ENCODE measurements around the gene ATF3.
"Not testable (repeated sequence)": the region's sequence is repeated elsewhere in the genome, so short reads cannot be mapped to it uniquely, and the experiment has no call there.

Gene ATF3

DNA sequence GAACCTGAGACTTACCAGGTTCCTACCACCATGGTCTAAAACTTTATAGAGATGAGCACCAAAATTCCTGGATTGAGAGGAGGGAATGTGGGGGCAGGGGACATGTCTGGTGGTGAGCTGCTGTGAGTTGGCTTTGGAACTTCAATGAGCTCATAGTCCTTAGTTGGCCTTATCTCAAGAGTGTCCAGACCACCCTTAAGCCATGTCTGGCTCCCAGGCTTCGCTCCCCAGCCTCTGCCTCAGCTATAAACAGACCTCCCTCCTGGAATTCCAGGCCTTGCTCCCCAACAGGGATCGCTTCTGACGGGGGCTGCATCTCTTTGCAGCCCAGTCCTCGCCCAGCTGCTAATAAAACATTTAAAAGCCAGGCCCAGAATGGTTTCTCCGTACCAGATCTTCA is 19.5 kb downstream of the ATF3 start:
- DNase-seq (ENCODE audit: low read depth) = no peak

DNA sequence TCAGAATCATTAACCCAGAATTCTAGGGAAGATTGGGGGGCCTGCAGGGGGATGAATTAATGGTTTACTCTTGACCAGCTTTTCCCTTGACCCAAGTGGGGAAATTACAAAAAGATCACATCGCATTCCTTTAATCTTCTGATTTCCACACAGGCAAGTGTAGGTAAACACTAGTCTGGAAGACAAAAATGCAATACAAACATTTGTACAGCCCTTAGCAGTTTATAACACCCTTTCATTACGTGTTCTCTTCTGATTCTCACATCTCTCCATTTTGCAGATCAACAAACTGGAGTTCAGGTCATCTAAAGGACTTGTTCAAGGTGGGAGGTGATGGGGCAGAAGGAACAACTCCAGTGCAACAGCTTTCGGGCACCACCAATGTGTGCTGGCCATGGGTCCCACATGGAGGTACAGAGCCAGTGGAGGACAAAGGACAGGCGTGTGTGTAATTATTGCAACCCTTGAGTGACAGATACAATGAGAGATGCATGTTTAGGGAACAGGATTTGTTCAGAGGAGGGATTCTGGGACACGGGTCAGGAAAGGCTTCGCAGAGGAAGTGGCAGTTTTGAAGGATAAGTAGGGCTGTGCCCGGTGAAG is 20.4 kb downstream of the ATF3 start:
- no peak for DNase-seq (ENCODE audit: low read depth)

DNA sequence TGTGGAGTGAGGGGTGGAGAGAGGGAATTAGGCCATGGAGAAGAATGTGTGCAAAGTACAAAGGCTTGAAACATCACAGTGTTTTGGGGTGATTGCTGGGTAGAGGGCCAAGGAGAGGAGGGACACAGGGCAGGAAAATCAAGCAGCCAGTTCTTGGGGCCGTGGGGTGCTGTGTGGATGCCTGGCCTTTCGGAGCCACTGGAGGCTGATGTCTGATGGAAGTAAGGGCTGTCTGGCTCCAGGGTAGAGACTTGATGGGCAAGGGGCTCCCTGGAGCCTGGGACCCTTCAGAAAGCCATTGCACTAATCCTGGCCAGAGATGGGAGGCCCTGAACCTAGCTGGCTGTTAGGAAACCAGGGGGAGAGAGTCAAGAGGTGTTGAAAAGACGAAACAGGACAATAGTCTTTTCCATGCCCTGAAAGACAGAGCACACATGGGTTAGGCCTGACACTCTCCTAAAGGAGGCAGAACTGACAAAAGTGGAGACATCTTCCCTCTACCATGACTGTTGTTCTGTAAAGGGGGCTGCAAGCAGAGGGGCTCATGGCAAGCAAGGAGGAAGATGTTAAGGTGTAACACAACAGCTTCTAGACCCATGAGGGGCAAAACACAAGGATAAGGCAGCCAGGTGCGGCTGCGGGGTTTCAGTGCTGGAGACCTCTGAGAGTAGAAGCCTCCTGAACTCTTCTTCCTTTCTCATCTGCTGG is 21.0 kb downstream of the ATF3 start:
- DNase-seq (ENCODE audit: low read depth) = no peak

DNA sequence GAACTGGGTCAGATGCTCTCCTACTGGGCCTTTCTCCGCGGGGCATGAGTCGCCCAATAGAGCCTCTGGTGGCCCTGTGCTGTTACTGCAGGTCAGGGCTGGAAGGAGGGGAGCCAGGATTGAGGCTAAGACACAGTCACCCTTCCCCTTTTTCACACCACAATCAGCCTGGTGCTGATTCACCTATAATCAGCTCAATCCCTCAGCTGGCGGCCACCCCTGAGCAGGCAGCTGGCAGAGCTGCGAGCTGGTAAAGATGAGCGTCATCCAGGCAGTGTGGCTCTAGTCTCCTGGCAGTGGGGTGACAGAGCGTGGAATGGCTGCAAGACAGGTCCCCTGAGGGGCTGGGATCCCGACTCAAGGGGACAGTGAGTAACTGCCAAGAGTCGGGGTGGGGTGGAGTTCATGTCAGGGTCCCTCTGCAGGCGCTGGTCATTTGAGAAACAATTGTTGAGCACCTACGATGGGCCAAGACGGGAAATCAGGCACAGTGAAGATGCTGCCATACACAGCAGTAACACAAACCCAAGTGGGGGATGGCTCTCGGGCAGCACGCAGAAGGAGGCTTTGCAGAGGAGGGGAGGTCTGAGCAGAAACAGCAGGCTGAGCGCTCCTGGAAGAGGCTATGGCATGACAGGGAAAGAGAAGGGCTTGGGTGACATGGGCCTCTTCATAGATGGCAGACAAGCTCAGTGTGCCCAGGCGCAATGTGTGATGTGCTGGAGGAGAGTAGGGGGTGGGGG is 21.8 kb downstream of the ATF3 start:
- DNase-seq (ENCODE audit: low read depth) = peak; percentile 37

DNA sequence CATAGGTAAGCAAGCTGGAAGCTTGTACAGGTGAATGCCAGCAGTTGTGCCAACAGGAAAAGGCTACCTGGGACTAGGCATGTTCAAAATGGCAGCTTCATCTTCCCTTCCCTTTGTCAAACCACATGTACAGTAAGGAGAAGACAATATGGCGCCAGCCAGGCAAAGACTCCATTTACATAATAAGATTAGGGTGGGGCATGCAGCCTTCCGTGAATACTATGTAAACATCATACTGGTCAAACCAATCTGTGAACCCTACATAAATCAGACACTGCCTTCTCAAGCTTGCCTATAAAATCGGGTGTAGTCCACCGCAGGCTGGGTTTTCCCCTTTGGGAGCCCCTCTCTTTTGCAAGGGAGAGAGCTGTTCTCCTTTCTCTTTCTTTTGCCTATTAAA is 24.6 kb downstream of the ATF3 start:
- DNase-seq (ENCODE audit: low read depth) = no peak

DNA sequence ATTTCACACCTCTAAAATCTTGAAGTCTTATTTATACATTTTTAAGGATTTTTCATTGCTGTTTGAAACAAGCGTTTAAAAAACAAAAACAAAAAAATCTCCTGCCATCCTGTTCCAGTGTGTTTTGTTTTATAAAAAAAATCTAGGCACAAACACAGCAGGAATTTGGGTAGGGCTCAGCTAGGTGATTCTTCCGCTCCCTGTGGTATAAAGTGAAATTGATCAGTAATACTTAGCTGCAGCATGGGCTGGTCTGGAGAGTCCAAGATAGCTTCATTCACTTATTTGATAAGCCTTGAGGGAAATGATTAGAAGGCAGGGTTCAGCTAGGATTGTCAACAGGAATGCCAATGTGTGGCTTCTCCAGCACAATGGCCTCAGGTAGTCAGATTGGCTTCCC is 25.7 kb downstream of the ATF3 start:
- DNase-seq (ENCODE audit: low read depth) = no peak

DNA sequence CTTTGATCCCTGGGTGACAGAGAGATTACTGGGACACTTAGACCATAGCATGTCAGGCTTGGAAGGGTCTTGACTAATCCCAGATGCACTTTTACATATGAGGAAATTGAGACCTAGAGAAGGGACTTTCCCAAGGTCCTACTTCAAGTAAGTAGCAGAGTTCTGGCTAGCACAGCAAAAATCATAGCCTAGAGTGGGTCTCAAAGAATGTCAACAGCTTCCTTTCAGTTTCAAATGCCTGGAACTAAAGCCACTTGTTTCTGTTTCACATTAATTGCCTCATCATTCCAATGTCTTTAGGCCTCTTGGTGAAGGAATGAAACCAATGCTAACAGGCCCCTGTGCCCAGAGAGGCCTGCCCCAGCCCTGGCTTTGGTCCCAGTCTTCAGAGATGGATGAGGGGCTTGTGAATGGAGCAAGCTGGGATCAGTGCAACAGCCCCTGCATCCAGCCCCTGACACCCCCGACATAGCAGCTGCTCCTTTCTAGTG is 26.6 kb downstream of the ATF3 start:
- no peak for DNase-seq (ENCODE audit: low read depth)

DNA sequence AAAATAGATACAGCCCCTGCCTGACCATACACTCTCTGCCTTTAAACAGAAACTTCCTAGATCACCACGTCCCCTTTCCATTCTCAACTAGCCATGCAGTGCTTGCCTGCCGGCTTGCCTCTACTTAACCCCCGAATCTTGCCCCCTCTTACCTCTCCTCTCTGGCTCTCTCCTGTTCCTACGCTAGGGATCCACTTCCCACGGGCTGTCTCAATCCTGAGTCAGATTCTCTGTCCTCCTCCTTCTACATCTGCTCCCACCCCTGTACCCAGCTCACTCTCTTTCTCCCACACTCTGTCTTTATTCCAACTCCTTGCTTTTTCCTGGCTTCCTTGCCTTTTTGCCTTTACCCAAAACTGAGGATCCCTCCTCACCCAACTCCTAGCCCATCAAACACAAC is 29.3 kb downstream of the ATF3 start:
- DNase-seq (ENCODE audit: low read depth) = no peak

DNA sequence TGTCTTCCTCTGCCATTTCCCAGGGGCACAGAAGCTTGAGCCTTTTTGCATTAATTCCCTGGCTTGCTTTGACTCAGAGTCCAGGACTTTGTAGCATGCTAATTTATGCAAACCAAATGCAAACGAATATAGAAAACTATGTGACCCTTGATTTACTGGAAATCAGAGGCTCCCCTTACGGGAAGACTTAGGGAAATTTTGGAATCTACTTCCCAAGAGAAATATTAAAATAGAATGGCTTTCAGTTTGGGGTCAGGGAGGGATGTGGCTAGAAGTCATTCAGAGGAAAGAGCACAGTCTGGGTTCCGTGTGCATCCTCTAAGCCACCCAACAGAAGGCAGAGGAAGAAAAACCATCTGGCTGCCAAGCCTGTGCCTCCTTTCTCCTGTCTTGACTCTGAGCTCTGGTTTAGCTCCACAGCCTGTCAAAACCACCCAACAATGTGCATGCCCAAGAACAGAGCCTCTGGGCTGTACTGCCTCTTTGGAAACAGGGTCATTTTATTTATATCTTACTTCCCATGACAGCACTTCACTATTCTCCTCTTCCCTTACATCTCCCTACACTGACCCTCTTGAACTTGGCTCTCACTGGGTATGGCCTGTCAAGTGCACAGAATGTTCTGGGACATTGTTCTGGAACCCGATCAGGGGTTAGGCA is 30.1 kb downstream of the ATF3 start:
- no peak for DNase-seq (ENCODE audit: low read depth)

DNA sequence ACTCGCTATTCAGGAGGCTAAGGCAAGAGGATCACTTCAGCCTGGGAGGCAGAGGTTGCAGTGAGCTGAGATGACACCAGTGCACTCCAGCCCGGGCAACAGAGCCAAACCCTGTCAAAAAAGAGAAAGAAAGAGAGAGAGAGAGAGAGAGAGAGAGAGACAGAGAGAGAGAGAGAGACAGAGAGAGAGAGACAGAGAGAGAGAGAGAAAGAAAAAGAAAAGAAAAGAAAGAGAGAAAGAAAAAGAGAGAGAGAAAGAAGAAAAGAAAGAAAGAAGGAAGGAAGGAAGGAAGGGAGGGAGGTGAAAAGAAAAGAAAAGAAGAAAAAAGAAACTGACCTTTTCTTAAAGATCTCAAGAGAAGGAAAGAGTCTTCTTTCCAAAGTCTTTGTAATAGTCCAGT is 31.0 kb downstream of the ATF3 start:
- DNase-seq (ENCODE audit: low read depth) = not testable (repeated sequence)

DNA sequence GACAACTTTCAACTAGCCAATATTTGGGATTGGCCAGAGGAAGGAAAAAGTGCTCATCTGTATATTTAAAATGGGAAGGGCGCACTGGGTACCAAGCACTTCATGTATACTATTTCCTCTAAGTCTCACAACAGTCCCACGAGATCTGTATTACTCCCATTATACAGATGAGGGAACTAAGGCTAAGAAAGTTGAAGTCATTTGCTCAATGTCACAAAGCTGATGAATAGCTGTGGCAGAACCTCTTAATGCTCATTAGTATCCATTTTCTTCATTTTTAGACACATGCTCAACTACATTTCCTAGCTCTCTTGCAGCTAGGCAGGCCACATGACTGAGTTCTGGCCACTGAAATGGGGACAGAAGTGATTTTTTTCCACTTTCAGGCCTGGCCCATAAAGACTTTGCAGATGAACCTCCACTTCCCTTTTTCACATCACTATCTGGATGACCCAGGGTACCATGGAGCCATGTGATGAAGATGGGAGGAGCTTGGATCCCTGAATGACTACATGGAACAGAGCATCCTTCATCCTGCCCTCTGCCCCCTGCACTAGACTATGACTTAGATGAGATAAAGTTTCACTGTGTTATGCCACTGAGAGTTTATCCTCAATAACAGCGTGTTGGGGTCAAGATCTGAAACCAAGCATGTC is 31.8 kb downstream of the ATF3 start:
- no peak for DNase-seq (ENCODE audit: low read depth)

DNA sequence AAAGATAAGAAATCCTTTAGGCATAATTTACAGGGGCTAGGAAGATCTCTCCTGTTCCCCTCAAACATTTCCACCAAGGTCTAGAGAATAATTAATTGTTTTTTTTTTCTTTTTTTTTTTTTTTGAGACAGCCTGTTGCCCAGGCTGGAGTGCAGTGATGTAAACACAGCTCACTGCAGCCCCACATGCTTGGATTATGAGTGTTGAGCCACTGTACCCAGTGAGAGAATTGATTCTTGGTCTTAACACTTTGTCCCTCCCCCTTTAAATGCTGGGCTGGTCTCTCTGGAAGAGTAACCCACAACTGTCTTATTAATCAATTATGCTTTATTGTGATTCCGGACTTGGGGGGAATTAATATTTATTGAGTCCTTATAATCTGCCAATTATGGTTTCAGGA is 33.4 kb downstream of the ATF3 start:
- DNase-seq (ENCODE audit: low read depth) = no peak

DNA sequence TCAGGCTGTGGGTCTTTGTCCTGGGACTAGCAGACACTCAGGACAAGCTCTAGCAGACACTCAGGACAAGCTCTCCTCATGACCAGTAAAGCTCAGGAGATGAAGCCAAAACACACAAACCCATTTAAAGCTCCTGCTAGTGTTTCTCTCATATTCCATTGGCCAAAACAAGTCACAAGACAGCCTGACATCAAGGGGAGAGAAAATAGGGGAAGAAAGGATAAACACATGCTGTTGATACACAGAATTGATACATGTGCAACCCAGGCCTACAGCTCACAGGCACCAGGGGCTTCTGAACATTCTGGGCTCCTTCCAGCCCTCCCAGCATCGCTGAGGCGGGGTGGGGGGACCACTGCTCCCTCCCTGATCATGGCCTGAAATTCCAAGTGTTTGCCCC is 35.3 kb downstream of the ATF3 start:
- no peak for DNase-seq (ENCODE audit: low read depth)

DNA sequence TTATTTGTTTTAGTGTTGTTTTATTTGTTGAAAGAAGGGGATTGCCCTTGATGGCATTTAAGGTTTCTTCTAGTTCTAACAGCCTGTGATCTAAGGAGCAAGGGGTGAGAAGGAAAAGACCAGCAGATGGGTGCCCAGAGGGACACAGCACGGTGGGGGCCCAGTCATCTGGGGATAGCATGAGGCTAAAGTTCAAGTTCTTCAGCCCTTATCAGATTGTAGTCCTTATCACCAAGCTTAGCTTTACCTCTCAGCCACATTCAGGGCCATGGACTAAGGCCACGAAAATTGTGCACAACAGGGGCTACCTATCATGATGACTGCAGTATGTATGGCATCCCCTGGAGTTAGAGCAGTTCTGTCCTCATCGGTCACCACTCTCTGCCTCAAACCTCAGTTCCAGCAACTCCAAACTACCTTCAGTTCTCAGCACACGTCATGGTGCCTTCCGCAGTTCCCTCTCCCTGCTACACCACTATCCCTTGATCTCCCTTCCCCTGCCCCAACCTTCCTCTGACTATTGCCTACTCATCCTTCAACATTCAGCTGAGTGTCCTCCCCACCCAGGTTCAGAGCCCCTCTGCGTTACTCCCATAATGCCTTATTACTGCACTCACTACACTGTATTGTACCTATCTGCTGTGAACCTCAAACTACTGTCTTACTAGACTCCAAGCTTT is 36.4 kb downstream of the ATF3 start:
- DNase-seq (ENCODE audit: low read depth) = no peak

DNA sequence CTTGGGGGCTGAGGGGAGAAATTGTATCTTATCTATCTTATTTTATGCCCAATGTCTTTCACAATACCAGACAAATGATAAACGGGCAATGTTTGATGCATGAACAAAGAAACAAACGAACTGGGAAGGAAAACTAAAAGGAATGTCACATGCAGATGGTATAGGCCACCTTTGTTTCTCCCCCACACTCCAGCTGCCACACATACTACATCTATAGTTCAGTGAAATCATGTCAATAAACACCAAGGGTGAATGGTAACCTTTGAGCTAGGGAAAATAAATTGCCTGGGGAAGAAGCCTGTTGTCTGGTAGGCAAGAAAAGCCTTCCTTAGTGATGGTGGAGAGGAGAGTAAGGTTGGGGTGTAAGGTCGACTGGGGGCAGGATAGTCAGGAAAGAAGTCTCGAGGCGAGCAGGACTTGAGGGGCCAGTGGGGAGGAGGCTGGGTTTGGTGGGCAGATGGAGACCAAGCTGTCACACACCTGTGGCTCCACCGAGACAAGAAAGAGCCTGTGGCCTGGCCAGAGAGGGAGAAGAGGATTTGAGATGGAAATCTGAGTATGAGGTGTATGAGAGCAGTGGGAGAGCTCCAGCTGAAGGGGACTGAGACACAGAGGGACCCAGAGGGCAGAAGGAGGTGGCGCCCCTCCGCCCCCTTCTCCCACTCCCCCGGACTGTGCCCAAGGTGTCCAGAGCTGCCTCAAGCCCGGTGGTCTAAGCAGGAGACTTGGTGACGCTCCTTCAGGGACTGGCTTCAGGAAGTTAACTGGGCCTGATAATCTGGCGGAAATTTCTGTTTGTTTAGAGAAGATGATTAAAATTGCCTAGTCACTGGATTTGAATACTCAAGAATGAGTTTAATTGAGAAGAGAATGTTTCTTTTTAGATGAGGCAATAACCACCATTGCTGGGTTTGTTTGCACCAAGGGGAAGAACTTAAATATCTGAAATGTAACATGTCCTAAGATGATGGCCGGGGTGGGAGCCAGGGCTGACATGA is 37.3 kb downstream of the ATF3 start:
- DNase-seq (ENCODE audit: low read depth) = no peak

DNA sequence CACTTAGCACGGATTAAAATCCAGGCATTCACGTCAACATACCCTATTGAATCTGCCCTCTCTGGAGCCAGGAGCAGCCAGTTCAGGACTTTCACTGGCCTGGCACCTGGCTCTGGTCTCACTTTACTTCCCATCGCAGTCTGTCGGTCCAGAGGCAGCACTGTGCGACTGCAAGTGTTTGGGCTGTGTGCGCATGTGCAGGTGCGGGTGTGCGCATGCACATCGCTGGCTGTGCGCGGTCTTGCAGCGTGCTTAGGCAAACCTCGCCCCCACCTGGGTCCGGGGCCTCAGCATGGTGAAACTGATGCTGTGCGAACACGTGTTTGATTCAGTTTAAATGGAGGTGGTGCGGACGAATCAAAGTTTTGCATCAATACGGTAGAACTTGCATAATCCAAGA is 38.0 kb downstream of the ATF3 start:
- no peak for DNase-seq (ENCODE audit: low read depth)

DNA sequence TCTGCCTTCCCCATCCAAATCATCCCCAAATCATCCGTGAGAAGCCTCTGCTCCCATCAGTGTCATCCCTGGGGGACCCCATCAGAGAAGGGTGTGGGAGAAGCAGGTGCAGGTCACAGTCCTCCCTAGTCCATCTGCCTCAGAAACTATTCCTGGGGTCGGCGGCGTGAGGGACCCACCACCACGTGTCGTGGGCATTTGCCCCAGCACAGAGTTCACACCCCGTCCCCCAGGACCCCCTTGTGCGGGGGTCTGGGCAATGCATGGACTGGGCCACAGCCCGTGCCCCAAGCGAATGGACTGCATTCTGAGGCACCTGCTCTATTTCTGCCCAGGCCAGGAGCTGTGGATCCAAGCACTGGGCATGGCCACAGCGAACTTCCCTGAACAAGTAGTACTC is 38.4 kb downstream of the ATF3 start:
- no peak for DNase-seq (ENCODE audit: low read depth)

DNA sequence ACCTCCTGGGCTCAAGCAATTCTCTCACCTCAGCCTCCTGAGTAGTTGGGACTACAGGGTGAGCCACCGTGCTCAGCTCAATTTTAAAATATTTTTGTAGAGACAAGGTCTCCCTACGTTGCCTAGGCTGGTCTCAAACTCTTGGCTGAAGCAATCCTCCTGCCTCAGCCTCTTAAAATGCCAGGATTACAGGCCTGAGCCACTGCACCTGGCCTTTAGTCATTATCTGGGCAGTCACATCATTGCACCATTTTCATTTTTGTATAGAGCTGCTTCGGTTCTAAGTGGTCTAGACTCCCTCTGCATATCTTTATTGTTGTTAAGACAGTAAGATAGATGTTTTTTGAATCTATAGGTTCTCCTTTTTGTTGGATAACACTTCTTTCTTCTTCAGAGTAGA is 39.9 kb downstream of the ATF3 start:
- DNase-seq (ENCODE audit: low read depth) = no peak

DNA sequence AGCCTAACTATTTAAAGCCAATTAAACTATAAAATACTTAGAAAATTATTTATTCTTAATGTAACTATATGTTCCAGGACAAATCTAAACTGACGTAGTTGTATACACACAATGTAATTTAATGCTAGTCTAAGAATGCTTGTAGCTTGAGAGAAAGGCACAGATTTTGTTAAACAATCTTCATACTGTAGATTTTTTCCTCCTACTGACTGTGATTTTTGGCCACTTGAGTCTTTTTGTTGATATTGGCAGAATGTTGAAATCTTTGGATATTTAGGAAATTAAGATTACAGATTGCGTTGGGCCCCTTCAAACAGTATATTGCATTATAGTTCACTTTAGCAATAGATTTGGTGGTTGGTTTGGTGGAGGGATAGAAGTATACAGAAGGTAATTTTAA is 40.5 kb downstream of the ATF3 start:
- no peak for DNase-seq (ENCODE audit: low read depth)

DNA sequence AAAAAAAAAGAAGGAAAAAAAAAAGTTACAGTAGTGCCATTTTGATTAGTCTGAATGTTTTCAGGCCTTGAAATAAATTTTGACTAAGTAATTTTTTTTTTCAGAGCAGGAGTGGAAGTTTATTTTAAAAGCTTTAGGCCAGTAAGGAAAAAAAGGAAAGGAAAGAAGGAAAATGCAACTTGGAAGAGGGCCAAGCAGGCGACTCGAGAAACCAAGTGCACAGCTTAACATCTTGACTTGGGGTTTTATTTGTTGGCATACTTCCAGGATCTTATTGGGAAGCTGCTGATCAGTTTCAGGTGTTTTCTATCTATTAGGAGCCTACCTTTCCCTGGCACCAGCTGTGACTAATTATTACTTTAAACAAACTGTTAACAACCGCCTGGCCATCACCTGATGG is 41.7 kb downstream of the ATF3 start:
- DNase-seq (ENCODE audit: low read depth) = no peak

Measured in stimulated activated CD8-positive, alpha-beta memory T cell treated with anti-CD3 and anti-CD28 coated beads, Interleukin-12 subunit alpha, Interleukin-12 subunit beta, amount 100 ng/mL, for 4 hours (primary cell).